ENCODE data around the gene USP5.
A peak's percentile ranks its signal among the peaks of the same experiment; 100 is the strongest.

The USP5 gene

DNA sequence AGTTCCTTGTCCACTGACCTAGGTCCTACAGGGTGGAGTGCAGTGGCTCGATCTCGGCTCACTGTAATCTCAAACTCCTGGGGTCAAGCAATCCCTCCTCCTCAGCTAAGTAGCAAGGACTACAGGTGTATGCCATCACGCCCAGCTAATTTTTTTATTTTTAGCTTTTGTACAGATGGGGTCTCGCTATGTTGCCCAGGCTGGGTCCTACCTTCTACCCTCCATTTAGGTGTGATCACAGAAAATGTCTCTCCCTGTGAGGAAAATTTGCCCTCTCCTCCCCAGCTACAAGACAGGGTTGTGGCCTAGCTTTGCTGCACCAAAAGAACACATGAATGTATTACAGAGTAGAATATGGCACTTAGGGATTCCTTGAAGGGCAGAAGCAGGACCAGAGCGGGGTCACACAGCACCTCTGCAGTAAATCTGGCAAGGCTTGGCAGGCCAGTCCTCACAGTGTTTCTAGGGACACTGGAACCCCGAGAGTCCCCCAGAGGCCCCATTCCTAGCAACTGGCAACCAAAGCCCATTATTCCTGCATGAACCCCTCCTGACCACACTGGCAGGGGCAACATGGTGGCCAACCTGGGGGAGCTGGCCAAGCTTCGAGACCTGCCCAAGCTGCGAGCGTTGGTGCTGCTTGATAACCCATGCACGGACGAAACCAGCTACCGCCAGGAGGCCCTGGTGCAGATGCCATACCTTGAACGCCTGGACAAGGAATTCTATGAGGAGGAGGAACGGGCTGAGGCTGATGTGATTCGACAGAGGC is 60.4 kb downstream of the USP5 start:
- Mint-ChIP-seq H3K27ac (no peak overlapping the region), H3K27me3 (peaks cover 2% of the 10 kb centered on the region), H3K4me3 (no peak overlapping the region), H3K36me3 (ENCODE audit: low read depth) (peaks cover 2% of the 10 kb centered on the region), H3K4me1 (peaks cover 26% of the 10 kb centered on the region), H3K9me3 (no peaks in the 10 kb centered on the region)
- DNase-seq (no peak), ATAC-seq (no peak)

DNA sequence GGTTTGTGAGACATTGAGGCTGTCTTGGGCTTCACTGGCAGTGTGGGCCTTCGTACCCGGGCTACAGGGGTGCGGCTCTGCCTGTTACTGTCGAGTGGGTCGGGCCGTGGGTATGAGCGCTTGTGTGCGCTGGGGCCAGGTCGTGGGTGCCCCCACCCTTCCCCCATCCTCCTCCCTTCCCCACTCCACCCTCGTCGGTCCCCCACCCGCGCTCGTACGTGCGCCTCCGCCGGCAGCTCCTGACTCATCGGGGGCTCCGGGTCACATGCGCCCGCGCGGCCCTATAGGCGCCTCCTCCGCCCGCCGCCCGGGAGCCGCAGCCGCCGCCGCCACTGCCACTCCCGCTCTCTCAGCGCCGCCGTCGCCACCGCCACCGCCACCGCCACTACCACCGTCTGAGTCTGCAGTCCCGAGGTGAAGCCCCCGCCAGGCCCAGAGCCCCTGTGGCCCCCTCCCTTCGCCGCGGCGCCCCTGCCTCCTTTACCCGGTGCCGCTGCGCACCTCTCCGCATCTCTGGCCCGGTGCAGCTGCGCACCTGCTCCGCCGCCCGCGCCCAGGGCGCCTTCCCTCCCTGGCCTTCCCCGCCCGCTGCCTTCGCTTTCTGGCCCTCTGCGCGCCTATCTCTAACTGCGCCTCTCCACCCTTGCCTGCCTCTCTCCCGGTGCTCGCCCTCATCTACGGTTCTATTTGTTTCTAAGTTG is 62.4 kb downstream of the USP5 start, which contains the start of gene ENO2:
TSS of gene ENO2 (plus strand) at position 335 of the 701 bp plus-strand sequence. CDS start 1,253 bp downstream, outside the sequence.
- Mint-ChIP-seq H3K4me3 (peak within 1 kb of the TSS; percentile 93), H3K9me3 (no peaks in the 10 kb centered on the region), H3K27me3 (peaks cover 2% of the 10 kb centered on the region), H3K4me1 (peaks cover 29% of the 10 kb centered on the region), H3K27ac (peak within 1 kb of the TSS; percentile 87), H3K36me3 (ENCODE audit: low read depth) (peaks cover 8% of the 10 kb centered on the region)
- DNase-seq: peak; percentile 84
- ATAC-seq: peak; percentile 86

DNA sequence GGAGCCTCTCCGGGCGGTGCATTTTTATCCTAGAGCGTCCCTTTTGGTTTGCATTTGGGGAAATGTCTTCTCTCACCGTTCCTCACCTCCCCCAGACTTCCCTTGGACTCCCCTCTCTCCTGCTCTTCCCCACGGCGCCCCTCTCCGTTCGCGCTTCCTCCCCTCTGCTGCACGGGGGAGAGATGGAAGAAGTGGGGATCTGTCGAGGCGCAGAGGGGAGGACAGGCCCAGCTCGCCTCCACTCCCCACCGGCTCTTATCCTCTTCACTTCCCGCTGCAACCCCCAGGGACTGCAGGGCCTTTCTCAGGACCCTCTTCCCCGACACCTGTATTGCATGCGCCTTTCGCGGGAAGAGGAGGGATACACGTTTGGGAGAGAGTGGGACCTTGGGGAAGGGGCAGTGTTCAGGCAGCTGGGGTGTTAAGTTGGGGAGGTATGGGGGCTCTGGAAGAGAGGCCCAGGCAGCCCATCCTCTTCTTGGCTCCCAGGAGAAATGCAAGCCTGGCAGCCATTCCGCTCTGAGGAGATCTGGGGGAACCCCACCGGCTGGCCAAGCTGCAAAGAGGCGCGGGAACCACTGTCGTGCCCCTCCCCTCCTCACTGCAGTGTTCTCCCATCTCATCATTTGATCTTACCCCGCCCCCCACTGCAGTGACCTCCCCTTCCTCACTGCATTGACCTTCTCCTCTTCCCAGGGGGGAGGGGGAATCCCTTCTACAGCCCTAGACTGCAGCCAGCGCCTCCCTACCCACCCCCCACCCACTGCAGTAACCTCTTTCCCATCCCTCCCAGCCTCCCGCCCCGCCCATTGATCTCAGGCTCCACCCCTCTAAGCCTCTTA is 63.2 kb downstream of the USP5 start:
- Mint-ChIP-seq H3K4me3 (peak overlapping the region; percentile 93), H3K4me1 (peaks cover 34% of the 10 kb centered on the region), H3K27ac (peak overlapping the region; percentile 81), H3K9me3 (no peaks in the 10 kb centered on the region), H3K36me3 (ENCODE audit: low read depth) (peaks cover 15% of the 10 kb centered on the region), H3K27me3 (peaks cover 2% of the 10 kb centered on the region)
- DNase-seq (no peak), ATAC-seq (peak; percentile 25)

DNA sequence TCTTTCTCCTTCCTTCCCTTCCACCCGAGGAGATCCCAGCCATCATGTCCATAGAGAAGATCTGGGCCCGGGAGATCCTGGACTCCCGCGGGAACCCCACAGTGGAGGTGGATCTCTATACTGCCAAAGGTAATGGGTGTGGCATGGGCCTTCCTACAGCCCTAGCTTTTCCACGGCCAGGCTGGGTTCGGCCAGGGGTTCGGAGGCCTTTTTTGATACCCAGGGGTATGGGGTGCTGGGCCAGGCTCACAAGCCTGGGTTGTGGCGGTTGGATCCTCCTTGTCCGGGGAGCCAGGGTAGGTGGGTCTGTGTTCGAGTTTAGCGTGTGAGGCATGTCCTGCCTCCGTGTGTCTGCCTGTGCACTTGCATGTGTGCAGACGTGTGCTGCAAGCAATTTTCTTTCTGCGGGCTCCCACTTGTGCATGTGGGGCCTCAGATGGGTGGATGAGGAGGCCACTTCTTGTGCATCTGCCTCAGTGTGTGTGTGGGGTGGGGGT is 63.9 kb downstream of the USP5 start:
- peak overlapping the region; percentile 93 for H3K4me3 Mint-ChIP-seq
- H3K27ac Mint-ChIP-seq: peak overlapping the region; percentile 42
- H3K36me3 Mint-ChIP-seq (ENCODE audit: low read depth): peaks cover 15% of the 10 kb centered on the region
- no peak for ATAC-seq
- no peak for DNase-seq
- H3K27me3 Mint-ChIP-seq: peaks cover 2% of the 10 kb centered on the region
- peaks cover 34% of the 10 kb centered on the region for H3K4me1 Mint-ChIP-seq
- H3K9me3 Mint-ChIP-seq: no peaks in the 10 kb centered on the region

Measured in activated naive CD8-positive, alpha-beta T cell treated with anti-CD3 and anti-CD28 coated beads, Interleukin-2, amount 50 U/mL, for 24 hours (primary cell).